Measurements from ENCODE around the gene FN3K.
"Not testable (repeated sequence)": the region's sequence is repeated elsewhere in the genome, so short reads cannot be mapped to it uniquely, and the experiment has no call there.

FN3K gene

DNA sequence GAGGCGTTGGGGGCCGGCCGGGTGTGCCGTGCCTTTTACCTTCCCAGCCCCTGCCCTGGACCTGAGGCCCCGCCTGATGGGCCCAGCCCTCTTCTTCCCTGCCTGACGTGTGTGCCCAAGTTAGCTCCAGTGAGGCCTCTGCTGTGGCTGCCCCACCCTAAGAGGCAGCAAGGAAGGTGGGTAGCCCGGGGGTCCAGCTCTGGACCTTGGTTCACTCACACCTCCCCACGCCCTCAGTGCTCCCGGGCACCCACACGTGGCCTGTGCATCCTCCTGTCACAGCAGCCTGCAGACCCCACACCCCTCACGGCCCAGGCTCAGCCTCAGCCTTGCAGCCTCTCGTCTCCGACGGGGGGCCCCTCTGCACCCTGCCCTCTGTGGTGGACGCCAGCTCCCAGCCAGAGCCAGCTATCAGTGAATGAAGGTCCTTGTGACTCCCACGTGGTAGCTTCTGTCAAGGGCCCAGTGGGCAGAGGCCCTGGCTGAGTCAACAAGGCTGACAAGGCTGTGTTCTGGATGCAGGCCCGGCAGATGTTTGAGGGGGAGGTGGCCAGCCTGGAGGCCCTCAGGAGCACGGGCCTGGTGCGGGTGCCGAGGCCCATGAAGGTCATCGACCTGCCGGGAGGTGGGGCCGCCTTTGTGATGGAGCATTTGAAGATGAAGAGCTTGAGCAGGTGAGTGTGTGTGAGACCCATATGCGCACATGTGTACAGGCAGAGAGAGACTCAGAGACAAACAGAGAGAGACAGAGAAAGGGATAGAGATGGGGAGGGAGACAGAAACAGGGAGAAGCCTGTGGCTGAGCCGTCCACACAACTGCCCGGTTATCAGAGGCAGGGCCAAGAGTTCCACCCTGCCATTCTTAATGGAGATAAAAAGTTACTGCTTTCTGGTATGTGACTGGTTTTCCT, 2.8 kb downstream of the FN3K start:
- DNase-seq: no peak

DNA sequence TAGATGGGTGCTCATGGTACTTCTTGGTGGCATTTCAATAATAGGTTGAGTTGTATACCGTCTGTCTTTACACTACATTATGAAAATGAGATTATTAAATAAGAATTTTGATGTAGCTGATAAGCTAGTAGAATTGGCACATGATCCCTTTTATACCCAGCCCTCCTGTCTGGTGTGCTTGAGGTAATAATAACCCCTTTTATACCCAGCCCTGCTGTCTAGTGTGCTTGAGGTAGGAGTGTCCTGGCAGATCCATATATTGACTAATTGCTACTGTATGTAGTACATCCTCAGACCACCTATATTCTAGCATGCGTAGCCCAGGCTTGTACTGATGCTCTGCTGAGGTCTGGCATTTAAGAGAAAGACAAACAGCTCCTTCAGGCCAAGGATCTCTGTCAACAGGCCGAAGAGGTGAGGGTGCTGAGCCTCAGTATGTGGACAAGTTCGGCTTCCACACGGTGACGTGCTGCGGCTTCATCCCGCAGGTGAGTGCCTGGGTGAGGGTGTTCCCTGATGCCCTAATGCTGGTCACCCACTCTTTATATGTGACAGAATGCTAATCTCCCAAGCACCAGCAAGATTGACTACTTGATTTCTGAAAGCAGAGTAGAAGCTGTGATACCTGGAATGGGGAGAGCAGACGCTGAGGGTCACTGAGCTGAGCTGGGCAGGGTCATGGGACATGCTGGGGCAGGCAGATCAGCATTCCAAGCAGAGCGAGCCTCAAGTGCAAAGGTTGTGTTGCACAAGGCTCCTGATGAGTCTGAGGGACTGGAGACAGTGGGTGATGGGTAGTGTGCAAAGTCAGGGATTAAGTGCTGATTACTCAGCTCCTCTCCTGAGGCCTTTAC, 5.7 kb downstream of the FN3K start:
- no peak for DNase-seq

DNA sequence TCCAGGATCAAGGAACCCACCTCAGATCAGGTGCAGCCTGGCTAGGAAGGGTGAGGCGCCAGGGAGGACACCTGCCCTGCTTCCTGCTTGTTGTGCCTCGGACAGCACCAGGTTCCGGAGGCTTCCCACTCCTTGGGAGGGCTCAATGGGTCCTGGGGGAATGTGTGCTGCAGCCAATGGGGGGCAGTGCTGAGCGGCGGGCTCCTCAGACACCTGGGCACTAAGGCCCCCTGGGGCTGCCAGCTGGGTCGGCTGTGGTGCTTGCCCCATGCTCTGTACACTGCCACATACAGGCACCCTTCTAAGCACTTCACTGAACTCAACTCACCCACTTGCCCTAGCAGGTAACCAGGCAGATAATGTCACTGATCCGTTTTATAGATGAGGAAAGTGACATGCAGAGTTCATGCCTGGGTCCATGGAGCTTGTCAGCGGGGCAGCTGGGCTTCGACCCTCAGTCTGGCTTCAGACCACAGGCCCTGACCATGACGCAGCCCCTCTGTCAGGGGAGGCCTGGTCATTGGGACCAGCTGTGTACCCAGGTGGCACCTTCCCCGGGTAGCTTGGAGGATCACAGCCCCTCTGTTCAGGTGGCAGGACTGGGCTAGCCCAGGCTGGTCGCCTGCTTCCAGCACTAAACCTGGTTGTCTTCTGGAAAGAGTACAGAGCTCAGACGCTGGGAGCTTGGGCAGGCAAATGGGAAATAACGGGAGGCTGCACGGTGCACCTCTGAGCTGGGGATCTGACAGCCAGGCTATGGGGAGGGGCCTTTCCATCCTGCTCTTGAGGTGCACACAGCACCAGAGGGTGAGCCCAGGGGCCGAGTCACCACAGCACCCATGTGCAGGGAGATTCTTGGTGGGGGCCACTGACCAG, 8.2 kb downstream of the FN3K start:
- no peak for DNase-seq

DNA sequence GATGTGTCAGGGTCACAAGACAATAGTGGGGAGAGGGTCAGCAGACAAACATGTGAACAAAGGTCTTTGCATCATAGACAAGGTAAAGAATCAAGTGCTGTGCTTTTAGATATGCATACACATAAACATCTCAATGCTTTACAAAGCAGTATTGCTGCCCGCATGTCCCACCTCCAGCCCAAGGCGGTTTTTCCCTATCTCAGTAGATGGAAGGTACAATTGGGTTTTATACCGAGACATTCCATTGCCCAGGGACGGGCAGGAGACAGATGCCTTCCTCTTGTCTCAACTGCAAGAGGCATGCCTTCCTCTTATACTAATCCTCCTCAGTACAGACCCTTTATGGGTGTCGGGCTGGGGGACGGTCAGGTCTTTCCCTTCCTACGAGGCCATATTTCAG, 9.3 kb downstream of the FN3K start:
- not testable (repeated sequence) for DNase-seq

DNA sequence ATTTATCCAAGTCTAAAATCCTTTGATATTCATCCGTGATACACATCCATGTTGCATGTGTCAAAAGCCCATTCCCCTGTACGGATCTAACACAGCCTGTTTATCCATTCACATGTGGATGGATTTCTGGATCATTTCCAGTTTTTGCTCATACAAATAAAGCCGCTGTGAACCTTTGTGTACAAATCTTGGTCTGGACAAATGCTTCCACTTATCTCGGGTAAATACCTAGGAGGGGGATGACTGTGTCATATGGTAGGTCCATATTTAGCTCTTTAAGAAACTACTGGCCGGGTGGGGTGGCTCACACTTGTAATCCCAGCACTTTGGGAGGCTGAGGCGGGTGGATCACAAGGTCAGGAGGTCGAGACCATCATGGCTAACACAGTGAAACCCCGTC, 10.1 kb downstream of the FN3K start:
- DNase-seq: no peak

DNA sequence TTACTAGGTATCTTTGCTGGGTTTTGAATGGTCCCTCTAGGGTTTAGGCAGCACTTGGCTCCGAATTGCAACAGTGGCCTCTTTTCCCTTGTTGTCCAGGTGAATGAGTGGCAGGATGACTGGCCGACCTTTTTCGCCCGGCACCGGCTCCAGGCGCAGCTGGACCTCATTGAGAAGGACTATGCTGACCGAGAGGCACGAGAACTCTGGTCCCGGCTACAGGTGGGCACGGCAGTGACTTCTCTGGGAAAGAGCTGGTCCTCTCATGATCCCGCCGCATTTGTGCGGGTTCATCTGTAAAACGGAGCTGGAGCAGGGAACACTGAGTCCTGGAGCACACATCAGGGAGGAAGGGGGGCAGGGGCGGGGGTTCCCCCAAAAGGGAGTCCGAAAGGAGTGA, 13.3 kb downstream of the FN3K start:
- DNase-seq: no peak

DNA sequence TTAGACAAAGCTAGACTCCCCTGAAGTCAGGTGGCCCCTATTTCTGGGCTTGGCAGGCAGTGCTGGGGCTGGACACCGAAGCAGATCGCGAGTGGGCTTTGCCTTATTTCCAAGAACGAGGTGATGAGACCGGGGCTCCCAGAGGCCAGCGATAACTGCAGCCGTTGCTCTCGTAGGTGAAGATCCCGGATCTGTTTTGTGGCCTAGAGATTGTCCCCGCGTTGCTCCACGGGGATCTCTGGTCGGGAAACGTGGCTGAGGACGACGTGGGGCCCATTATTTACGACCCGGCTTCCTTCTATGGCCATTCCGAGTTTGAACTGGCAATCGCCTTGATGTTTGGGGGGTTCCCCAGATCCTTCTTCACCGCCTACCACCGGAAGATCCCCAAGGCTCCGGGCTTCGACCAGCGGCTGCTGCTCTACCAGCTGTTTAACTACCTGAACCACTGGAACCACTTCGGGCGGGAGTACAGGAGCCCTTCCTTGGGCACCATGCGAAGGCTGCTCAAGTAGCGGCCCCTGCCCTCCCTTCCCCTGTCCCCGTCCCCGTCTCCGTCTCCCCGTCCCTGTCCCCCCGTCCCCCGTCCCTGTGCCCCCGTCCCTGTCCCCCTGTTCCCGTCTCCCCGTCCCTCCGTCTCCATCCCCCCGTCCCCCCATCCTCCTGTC, 15.0 kb downstream of the FN3K start:
- DNase-seq: no peak

DNA sequence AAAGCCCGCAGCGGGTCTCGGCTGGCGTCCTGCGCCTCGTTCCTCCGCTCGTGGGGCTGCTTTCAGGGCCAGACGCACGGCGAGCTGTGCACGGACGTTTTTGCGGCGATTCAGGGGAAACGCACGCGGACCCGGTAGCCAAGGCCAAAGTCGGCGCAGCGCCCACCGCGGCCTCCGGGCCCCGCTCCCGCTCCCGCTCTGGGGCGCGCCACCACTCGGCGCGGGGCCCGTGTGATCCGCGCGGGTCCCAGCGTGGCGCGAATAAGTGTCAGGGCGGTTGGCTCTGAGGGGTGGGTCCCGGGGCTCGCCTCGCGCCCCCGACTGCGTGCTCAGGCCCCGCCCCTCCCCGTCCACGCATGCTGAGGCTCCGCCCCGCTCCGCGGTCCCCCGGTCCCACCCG, 15.8 kb downstream of the FN3K start:
- no peak for DNase-seq

DNA sequence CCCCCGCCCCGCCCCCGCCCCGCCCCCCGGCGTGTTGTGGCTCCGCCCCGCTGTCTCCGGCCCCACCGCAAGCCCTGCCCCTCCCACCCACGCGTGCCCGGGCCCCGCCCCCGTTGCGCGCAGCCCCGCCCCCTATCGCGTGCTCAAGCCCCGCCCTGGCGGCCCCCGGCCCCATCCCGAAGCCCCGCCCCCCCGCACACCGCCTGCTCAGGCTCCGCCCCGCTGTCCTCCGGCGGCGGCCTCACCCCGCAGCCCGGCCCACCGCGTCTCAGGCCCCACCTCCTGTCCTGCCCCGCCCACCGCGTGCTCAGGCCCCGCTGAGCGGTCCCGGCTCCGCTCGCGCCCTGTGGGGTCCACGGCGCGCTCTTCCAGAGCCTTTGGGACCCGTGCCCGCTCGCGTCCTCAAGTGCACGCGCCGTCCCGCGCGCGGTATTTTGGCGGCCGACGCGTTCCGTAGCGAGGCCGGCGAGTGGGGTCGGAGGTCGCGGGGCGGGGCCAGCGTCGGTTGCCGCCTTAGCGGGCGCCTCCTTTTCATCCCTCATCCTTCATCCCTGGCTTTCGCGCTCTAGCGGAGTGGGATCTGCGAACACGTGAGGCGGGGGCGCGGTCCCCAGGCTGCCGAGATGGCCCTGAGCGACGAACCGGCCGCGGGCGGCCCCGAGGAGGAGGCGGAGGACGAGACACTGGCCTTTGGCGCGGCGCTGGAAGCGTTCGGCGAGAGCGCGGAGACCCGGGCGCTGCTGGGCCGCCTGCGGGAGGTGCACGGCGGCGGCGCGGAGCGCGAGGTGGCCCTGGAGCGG, 16.4 kb downstream of the FN3K start, which contains the start of gene TBCD:
TSS of gene TBCD (plus strand) at position 495 of the 800 bp plus-strand sequence. CDS start at position 624, 129 bp downstream.
- peak; percentile 77 for DNase-seq

DNA sequence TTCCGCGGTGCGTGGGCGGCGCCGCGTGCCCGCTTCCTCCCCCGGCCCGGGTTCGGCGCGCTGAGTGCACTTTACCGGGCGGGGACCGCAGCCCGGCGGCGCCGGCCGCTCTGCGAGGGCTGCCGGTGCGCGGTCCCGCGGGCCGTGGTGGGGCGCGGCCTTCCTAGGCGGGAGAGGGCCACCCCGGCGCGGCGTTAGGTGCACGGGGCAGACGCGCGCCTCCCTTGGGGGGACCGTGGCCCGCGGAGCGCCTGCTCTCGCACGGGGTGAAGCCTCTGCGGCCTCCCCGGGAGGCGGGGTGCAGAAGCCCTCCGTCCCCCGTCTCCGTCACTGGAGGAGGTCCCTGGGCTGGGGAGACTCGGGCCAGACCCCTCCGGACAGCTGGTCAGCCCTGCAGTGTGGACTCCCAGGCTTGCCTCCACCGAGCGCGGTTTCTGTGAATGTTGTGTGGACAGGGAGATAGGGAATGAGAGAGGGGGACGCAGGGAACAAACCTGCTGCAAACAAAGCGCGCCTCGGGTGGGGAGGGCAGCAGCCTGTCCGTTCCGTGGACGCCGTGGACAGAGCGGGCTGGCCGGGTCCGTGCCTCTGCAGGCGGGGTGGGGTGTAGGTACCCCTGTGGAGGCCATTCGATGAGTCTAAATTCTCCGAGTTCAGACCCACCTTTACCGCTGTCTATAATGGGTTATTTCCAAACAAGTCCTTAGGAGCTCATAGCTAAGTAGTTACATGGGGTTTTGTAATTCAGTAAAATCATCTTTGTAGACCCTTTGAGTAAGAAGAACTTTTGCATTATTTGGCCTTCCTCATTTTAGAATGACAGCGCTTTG, 17.2 kb downstream of the FN3K start:
- no peak for DNase-seq

DNA sequence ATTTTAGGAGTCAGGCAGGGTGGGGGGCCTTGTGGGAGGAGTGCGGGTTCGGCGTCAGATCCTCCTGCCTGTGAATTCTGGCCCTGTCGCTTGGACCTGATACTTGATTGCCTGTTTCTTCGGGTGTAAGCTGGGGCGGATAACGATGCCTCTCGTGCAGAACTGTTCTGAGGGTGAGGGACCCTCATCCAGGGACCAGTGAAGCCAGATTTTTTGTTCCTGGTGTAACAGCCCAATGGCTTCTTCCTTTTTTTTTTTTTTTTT, 17.7 kb downstream of the FN3K start:
- no peak for DNase-seq

DNA sequence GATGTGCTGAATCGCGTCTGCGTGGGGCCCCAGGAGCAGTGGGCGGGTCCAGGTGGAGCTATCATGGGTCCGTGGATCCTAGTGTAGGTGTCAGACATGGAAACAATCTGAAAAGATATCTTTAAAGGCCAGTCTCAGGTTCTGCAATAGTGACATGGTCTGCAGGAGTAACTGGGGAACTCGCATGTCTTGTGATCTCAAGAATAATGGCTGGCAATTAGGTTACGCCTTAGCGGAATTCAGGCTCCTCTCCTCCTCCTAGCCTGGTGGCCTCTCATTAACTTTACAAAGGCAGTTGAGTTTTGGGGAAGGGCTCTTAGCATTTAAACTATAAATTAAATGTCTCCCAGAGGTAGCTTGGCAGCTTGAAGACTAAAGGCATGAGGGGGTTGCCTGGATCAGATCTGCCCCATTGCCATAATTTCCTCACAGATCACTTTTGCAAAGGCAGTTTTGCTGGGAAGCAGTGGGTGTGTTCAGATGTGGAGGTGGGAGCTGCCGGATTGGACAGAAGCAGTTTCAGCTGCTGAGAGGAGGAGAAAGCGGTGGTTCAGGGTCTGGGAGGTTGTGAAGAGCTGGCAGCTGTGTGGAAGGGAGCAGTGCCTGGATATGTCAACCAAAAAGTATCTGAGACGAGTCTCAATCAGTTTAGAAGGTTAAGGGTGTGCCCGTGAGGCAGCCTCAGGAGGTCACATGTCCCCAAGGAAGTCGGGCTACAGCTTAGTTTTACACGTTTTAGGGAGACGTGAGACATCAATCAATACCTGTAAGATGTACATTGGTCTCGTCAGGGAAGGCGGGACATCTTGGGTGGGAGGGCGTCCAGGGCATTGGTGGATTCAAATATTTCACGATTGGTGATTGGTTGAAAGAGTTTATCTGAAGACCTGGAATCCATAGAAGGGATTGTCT, 19.1 kb downstream of the FN3K start:
- DNase-seq: no peak

DNA sequence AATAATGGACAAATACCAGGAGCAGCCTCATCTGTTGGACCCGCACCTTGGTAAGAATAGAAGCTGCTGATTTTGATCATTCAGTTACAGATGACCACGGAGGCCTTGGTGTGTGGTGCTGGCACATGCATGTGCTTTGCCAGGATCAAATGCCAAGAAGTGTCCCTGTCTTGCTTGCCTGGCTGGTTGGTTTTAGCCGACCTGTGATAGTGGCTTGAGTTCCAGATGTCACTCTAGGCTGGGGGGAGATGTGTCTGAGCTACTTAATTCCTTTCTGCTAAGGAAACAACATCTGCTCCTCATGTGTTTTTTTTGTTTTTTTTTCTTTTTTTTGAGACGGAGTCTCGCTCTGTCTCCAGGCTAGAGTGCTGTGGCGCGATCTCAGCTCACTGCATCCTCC, 20.8 kb downstream of the FN3K start:
- no peak for DNase-seq

DNA sequence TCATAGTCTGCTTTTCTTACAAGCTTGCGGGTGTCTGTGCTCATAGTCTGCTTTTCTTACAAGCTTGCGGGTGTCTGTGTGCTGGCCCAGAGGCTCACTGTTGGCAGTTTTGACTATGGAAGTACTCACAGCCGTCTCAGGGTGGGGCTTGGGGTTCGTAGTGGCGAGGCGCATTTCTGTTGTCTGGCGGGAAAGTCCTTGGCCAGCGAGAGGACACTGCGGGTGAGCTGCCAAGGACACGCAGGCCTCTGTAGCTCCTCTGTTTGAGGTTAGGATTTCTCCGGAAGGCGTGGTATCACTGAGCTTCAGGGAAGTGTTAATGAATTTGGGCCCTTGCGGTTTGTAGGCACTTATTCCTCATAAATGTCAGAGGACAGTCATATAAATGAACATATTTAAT, 30.0 kb downstream of the FN3K start:
- no peak for DNase-seq

DNA sequence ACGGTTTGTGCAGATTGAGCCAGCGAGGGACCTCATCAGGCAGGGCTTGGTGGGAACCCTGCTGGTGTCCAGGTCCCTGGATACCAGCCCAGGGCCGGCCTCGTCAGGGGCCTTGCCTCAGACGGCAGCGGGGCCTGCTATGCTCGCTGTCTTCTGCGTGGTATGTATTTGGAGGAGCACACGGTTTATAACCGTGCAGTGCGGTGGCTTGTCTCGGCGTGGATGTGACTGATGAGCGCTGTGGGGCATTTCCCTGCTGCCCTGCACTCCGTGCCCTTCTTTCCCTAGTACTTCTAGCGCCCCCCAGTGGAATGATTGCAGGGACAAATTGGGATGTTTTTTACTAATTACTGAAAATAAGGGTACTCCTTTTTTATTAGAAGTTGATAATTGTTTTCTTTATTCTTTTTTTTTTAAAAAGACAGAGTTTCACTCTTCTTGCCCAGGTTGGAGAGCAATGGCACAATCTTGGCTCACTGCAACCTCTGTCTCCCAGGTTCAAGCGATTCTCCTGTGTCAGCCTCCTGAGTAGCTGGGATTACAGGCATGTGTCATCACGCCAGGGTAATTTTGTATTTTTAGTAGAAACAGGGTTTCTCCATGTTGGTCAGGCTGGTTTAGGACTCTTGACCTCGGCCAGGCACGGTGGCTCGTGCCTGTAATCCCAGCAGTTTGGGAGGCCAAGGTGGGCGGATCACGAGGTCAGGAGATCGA, 31.8 kb downstream of the FN3K start:
- DNase-seq: no peak

DNA sequence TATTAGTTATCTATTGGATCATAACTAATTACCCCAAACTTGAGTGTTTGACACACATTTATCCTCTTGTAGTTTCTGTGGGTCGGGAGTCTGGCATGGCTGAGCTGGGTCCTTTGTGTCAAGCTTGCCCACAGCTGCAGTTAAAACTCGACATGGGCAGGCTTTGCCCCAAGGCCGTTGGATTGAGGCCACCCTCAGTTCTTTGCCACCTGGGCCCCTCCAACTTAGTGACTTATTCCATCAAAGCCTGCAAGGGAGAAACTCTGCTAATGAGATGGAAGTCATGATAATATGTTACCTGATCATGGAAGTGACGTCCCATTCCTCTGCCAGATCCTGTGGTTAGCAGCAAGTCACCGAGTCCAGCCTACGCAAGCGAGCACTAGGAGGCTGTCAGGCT, 33.6 kb downstream of the FN3K start:
- DNase-seq: no peak

DNA sequence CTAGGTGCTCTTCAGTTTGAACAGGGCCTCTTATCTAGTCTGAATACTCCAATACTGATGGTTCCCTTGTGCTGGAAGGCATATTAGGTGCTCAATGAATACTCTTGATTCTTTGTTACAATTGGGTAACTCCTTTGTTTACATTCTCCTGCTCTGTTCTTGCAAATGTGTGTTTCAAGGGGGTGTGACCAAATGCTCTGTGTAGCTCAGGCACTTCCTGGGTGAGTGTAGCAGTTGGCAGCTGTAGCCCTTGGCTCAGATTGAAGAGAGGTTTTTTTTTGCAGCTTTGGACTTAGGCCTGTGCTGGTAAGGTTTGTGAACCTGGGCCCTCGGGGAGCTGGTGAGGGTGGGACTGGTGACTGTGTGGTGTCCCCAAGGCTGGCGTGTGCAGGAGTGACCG, 36.6 kb downstream of the FN3K start:
- no peak for DNase-seq

DNA sequence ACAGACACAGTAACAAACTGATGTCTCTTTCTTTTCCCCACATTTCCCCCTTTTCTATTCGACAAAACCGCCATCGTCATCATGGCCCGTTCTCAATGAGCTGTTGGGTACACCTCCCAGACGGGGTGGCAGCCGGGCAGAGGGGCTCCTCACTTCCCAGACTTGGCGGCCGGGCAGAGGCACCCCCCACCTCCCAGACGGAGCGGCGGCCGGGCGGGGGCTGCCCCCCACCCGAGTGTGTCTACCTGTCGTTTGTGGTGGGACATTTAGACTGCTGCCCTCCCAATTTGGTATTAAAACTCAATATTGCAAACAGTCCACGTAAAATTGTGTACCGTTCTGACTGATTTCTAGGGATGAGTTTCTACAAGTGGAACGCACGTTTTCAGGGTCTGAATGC, 39.0 kb downstream of the FN3K start:
- not testable (repeated sequence) for DNase-seq

Measured in NCI-H1105 treated with DMSO at 0.1 percent for 48 hours (cell line).